NT2/D1 (cell line): ENCODE data around the gene EDEM3.

ENCODE experiments used
- DNase-seq: peaks from one replicate; pipeline ENCODE4 v3.0.0-alpha.2; 2011; ENCODE audit warnings: low read depth, low spot score
- H3K27me3 ChIP-seq: 2 replicates; pipeline ENCODE4 v1.6.0; 2011; ENCODE audit warnings: mild to moderate bottlenecking; ENCODE audit not compliant: insufficient read length, insufficient read depth
- H3K36me3 ChIP-seq: 2 replicates; pipeline ENCODE4 v1.6.1; 2011; ENCODE audit warnings: mild to moderate bottlenecking, low read length, mixed read lengths; ENCODE audit not compliant: insufficient read depth, insufficient read length
- H3K4me1 ChIP-seq: 2 replicates; pipeline ENCODE4 v1.5.1; 2011; ENCODE audit not compliant: insufficient read depth, insufficient read length
- H3K4me3 ChIP-seq: 2 replicates; pipeline ENCODE4 v1.5.1; 2011; ENCODE audit warnings: low read depth; ENCODE audit not compliant: insufficient read length
- H3K9ac ChIP-seq: 2 replicates; pipeline ENCODE4 v1.6.0; 2011; ENCODE audit warnings: low read depth; ENCODE audit not compliant: insufficient read length
- H3K9me3 ChIP-seq: 2 replicates; pipeline ENCODE4 v1.5.1; 2011; ENCODE audit warnings: mild to moderate bottlenecking, low read length; ENCODE audit not compliant: insufficient read depth
- SUZ12 ChIP-seq: IDR thresholded peaks from 2 replicates; pipeline ENCODE4 v1.6.1; 2011; ENCODE audit not compliant: insufficient read length, insufficient read depth; ENCODE audit errors: extremely low read depth
- YY1 ChIP-seq: IDR thresholded peaks from 2 replicates; pipeline ENCODE4 v1.6.1; 2011; ENCODE audit not compliant: insufficient read length, insufficient read depth
- ZNF274 ChIP-seq: IDR thresholded peaks from 2 replicates; pipeline ENCODE4 v1.6.1; 2011; ENCODE audit warnings: mild to moderate bottlenecking, low read depth, low read length

The EDEM3 gene

GRCh38 chr1:184656221-184656620 is 98.4 kb downstream of the EDEM3 start:
- Histone ChIP-seq H3K27me3 (no peaks in the 10 kb centered on the region), H3K9me3 (0 out of 2 replicates have a peak, but pooled peaks cover 14% of the 10 kb centered on the region), H3K4me1 (no peaks in the 10 kb centered on the region), H3K36me3 (no peaks in the 10 kb centered on the region), H3K4me3 (no peak overlapping the region), H3K9ac (no peak overlapping the region)
- no peak for DNase-seq
- no peak for TF ChIP-seq ZNF274
- no peak for TF ChIP-seq SUZ12
- no peak for TF ChIP-seq YY1

- TF ChIP-seq ZNF274 (no peak), YY1 (no peak)
- H3K9me3 ChIP-seq = 0 out of 2 replicates have a peak, but pooled peaks cover 14% of the 10 kb centered on the region
- no peak overlapping the region for H3K4me3 ChIP-seq
Observed at GRCh38 chr1:184655185-184655584, 99.5 kb downstream of the EDEM3 start.

GRCh38 chr1:184650177-184650866 is 104.3 kb downstream of the EDEM3 start:
- no peaks in the 10 kb centered on the region for H3K4me1 ChIP-seq
- no peak overlapping the region for H3K4me3 ChIP-seq
- no peaks in the 10 kb centered on the region for H3K27me3 ChIP-seq
- H3K9me3 ChIP-seq = 0 out of 2 replicates have a peak, but pooled peaks cover 14% of the 10 kb centered on the region
- H3K36me3 ChIP-seq = no peaks in the 10 kb centered on the region
- no peak overlapping the region for H3K9ac ChIP-seq
- TF ChIP-seq ZNF274 (no peak), YY1 (no peak), SUZ12 (no peak)
- no peak for DNase-seq

More at GRCh38 chr1:184655185-184655584, 99.5 kb downstream of the EDEM3 start:
- no peaks in the 10 kb centered on the region for H3K27me3 ChIP-seq
- no peak overlapping the region for H3K9ac ChIP-seq
- H3K4me1 ChIP-seq = no peaks in the 10 kb centered on the region
- no peaks in the 10 kb centered on the region for H3K36me3 ChIP-seq
- no peak for DNase-seq

- no peaks in the 10 kb centered on the region for H3K4me1 ChIP-seq
- no peak overlapping the region for H3K9ac ChIP-seq
- TF ChIP-seq ZNF274 (no peak), SUZ12 (no peak), YY1 (no peak)
- DNase-seq = no peak
- no peaks in the 10 kb centered on the region for H3K27me3 ChIP-seq
- H3K36me3 ChIP-seq = no peaks in the 10 kb centered on the region
- 0 out of 2 replicates have a peak, but pooled peaks cover 14% of the 10 kb centered on the region for H3K9me3 ChIP-seq
- H3K4me3 ChIP-seq = no peak overlapping the region
Observed at GRCh38 chr1:184649451-184649888, 105.2 kb downstream of the EDEM3 start.

- Histone ChIP-seq H3K9me3 (0 out of 2 replicates have a peak, but pooled peaks cover 14% of the 10 kb centered on the region), H3K36me3 (no peaks in the 10 kb centered on the region), H3K9ac (no peak overlapping the region), H3K27me3 (no peaks in the 10 kb centered on the region), H3K4me1 (no peaks in the 10 kb centered on the region), H3K4me3 (no peak overlapping the region)
- no peak for DNase-seq
- no peak for TF ChIP-seq YY1
- TF ChIP-seq ZNF274 = no peak
- no peak for TF ChIP-seq SUZ12
Observed at GRCh38 chr1:184648856-184649201, 105.8 kb downstream of the EDEM3 start.

- Histone ChIP-seq H3K9ac (no peak overlapping the region), H3K4me3 (no peak overlapping the region), H3K4me1 (no peaks in the 10 kb centered on the region), H3K36me3 (no peaks in the 10 kb centered on the region), H3K27me3 (no peaks in the 10 kb centered on the region), H3K9me3 (0 out of 2 replicates have a peak, but pooled peaks cover 14% of the 10 kb centered on the region)
- TF ChIP-seq ZNF274 = no peak
- TF ChIP-seq SUZ12 = no peak
- TF ChIP-seq YY1 = no peak
- no peak for DNase-seq
Observed at GRCh38 chr1:184648160-184648855, 106.3 kb downstream of the EDEM3 start.

GRCh38 chr1:184647471-184647870 is 107.2 kb downstream of the EDEM3 start:
- no peak for DNase-seq

More at GRCh38 chr1:184647471-184647870, 107.2 kb downstream of the EDEM3 start:
- Histone ChIP-seq H3K27me3 (no peaks in the 10 kb centered on the region), H3K4me3 (no peak overlapping the region), H3K4me1 (no peaks in the 10 kb centered on the region), H3K9ac (no peak overlapping the region), H3K9me3 (0 out of 2 replicates have a peak, but pooled peaks cover 9% of the 10 kb centered on the region), H3K36me3 (no peaks in the 10 kb centered on the region)
- no peak for TF ChIP-seq SUZ12
